NCI-H2227 (cell line): ENCODE data around the gene ARID1A.
"Not testable (repeated sequence)": the region's sequence is repeated elsewhere in the genome, so short reads cannot be mapped to it uniquely, and the experiment has no call there.

Experiments used
- DNase-seq: peaks from one replicate; lab custom pipeline; 2025; ENCODE audit not compliant: unreplicated experiment; lab: John Stamatoyannopoulos, UW

Gene ARID1A

GRCh38 chr1:26697978-26698849, 2.4 kb downstream of the ARID1A start:
- peak; percentile 79 for DNase-seq

DNA sequence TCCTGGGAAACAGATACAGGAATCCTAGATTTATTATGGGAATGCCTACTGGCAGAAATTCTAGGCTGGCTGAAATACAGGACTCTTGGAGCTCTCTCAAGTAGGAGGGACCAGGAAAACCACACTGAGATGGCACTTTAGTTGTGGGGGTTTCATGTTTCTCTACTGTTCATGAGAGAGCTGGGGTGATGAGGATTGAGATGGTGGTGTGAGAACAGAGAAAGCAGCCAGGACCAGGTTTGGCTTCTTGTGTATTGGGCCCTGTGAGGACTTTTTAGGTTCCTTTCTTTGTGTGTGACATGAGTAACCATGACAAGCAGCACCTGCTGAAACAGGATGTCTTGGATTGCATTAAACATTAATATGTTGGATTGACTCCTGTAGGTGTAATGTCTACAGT, 4.9 kb downstream of the ARID1A start:
- no peak for DNase-seq

DNA sequence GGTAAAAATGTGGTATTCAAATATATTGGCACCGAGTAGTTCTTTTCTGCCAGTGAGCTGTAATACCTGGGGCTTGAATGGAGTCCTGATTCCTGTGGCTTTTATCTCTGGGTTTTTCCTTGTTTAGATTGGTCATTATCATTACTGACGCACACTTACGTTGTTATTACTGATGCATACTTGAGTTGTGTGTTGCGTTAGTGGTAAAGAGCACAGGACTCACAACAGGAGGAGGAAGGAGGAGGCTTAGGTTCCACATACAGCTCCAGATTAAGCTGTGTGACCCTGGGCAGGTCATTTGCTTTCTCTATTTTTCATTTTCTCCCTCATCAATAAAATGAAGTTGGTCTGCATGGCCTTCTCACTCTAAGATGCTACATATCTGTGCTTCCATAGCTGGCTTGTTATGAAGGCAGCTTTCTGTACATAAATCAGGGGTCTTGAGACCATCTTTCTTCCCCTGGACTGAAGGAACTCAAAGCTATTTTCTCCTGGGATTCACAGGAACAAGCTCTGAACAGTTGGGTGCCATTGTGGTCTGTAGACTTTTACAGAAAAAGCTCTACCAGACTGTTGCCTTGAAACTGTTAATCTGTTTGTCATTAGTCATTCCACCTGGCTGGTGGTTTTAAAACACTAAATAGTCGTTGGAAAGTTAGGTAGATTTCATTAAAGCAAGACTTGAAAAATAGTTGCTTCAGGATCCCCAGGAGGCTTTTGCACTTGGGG, 5.6 kb downstream of the ARID1A start:
- no peak for DNase-seq

GRCh38 chr1:26701995-26702679, 6.3 kb downstream of the ARID1A start:
- DNase-seq, result no peak

DNA sequence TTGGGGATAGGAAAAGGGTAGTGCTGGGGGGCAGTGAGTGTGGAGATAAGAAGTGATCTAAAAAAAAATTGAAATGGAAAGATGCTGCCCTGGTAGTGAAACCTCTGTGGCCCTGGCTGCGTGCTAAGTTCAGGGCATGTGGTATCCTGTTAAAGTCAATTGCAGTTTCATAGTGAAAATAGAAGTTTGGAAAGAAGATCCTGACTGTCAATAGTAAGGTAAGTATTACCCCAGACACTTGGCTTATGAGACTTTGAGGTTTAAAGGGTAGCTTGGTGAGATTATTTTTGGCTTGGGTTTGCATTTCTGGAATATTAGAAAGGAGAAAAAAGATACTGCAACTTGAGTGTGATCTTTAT, 6.8 kb downstream of the ARID1A start:
- no peak for DNase-seq

DNA sequence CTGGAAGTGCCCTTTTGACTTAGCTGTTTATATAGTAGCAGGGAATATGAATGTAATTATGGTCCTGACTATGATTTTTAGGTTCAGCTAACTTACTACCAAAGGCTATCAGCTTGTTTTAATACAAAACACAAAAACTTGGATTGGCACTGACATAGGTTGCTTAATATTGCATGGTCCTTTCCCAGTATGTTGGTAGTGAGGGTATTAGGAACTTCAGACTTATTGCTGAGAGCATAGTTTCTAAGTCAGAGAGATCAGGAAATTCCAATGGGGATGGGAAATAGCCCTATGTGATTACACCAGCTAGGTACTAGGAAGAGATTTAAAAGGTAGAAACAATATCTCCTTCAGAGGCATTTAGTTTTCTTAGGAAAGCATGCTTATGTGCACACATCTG, 7.7 kb downstream of the ARID1A start:
- DNase-seq, result no peak

DNA sequence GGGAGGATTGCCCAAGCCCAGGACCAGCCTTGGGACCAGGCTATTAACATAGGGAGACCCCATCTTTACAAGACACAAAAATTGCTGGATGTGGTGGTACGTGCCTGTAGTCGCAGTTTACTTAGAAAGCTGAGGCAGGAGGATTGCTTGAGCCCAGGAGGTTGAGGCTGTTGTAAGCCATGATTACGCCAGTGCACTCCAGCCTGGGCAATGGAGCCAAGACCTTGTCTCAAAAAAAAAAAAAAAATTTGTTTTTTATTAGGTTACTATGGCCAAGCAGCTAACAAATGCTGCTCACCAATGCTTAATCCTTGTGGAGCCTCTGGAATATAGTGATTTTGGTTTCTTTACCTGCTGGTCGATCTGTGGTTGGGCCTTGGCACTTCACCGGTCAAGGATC, 8.8 kb downstream of the ARID1A start:
- no peak for DNase-seq

- DNase-seq, result not testable (repeated sequence)
These were observed 9.4 kb downstream of the ARID1A start for GRCh38 chr1:26705227-26705626.

DNA sequence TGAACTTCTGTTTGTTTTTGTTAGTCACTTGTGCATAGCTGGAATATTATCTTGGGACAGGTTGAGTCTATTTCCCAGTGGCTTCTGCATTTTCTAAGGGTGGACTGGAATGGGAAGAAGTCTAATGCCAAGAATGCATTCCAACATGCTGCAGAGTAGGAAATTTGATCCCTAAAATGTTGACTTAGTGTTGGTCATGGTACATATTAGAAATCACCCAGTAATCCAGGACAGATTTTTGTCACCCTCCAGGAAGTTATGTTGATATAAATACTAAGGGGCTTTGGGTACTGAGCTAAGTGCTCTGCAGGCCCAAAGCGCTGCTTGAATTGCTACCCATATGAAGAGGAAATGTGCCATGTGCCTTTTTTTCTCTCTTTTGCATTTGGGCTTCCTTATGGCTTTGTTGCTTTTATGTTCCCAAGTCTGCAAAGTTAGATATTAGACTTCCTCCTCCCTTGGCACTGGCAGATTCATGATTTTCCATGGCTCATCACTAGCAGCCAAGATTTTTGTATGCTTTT, 10.0 kb downstream of the ARID1A start:
- no peak for DNase-seq

- peak; percentile 16 for DNase-seq
These were observed 10.5 kb downstream of the ARID1A start for GRCh38 chr1:26706315-26706714.

GRCh38 chr1:26710811-26711210, 15.0 kb downstream of the ARID1A start:
- no peak for DNase-seq

- no peak for DNase-seq
These were observed 16.0 kb downstream of the ARID1A start for GRCh38 chr1:26711777-26712176.

- DNase-seq, result no peak
These were observed 21.2 kb downstream of the ARID1A start for GRCh38 chr1:26717017-26717491.

DNA sequence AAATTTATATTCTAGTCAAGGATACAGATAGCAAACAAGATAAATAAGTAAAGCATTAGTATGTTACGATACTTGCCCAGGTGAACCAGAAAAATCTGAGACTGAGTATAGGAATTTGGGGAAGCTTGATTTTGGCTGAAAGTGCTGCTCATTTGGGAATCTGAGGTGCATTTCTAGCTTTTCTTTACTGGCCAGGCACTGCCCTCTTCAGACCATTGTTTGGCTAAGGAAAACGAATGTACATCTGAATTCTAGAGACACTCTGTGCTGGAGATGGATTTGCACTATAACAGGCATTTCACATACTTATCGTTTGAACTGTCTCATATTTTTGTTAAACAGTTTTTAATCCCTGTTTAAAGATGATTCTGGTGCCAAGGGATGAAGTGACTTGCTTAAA, 23.4 kb downstream of the ARID1A start:
- DNase-seq, result no peak

DNA sequence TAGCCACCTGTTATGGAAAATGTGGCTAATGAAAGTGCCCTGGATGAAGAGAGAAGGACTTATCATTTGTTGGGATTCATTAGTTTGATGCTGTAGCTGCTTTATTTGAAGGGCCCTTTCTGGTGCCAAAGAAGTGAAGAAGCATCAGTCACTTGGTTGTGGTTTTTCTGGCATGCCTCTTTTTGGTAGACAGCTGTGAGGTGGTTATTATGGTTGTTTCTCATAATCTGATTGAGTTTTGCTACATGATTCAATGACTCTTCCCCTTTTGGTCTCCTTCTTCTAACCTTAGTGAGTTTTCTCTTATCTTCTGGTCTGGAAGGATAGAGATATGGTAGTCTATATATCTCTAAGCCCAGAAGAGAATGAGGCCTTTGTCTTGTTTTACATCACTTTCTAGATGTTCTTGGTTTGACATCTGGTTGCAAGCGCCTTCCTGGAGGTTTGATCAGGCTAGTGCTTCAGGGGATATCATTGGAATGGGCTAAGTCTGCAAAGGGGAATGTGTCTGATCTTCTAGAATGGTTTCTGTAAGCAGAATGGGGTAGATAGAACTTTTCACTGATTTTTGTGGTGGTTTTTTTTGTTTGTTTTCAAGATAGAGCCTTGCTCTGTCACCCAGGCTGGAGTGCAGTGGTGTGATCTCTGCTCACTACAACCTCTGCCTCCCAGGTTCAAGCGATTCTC, 26.0 kb downstream of the ARID1A start:
- no peak for DNase-seq

DNA sequence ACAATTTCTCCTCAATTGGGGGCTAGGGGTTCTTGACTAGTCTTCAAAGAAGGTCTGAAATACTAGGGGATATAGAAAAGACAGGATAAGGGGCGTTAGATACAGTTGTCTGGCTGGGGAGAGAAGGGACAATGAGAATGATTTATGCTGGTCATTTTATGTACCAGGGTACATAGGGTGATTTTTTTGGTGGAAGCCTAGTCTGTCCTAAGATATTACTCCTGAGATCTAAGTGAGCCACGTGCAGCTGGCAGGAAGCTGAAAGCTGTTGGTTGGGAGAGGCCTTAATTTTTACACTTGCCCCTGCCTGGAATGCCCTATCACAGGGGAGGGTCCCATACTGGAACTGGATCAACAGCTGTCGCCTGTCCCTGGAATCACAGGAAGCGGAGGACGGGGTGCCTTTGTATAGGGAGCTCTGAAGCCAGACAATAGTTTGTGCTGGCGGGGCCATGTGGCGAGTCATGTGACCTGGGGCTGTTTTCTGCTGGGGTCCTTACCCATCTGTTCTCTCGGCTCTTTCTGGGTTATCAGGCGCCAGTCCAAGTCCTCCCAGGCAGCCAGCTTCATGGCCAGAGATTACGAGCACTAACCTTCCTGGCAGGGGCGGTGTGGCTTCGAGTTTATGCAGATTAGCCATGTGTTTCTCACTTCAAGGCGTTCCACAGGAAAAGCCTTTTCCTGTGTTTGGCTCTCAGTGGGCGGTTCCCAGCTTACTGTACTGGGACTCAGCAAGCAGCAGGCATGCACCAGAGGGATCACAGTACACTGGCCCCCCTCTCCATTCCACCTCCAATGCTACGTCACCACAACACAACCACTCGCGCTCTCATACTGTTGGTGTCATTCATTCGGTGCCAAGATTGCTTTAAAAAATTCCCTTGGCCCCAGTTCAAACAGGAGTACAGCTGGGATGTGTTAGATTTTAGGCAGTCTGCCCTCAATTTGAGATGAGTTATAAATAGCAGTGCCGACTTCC, 27.5 kb downstream of the ARID1A start:
- DNase-seq, result peak; percentile 76

DNA sequence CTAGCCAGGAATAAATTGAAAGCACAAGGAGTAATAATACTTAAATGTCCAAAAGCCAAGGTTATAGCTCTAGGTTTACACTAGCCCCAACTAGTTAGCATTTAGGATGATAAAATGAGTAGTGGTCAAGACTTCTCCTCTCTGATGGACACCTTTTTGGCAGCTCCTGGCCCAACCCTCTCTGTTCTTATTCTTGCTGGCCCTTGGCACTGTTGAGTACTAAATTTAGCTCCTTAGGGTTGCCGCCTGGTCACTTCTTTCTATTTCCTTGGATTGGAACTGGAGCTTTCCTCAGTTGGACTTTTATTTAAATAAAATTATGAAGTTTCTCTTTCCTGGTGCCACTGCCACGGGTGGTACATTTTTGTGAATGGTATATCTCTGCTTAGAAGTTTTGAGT, 28.3 kb downstream of the ARID1A start:
- no peak for DNase-seq

GRCh38 chr1:26724926-26725325, 29.1 kb downstream of the ARID1A start:
- DNase-seq, result peak; percentile 76

DNA sequence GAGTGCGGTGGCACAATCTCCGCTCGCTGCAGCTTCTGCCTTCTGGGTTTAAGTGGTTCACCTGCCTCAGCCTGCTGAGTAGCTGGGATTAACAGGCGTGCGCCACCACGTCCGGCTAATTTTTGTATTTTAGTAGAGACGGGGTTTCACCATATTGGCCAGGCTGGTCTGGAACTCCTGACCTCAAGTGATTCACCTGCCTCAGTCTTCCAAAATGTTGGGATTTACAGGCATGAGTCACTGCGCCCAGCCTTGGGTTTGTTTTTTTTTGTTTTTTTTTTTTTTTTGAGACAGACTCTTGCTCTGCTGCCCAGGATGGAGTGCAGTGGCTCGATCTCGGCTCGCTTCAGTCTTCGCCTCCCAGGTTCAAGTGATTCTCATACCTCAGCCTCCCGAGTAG, 30.1 kb downstream of the ARID1A start:
- not testable (repeated sequence) for DNase-seq

- DNase-seq, result no peak
These were observed 31.0 kb downstream of the ARID1A start for GRCh38 chr1:26726784-26727183.
